Progenitor cell of endocrine pancreas (in vitro differentiated cells): ENCODE results near the gene SLCO2A1. TPM values are rescaled to one million over a fixed set of nuclear protein-coding genes. Genes with fewer than 3 reads are reported as not detected.

Source experiments
- DNase-seq: peaks from one replicate; pipeline ENCODE4 v3.0.0; 2021; ENCODE audit warnings: low spot score; ENCODE audit not compliant: unreplicated experiment
- H3K27ac Mint-ChIP-seq: 2 replicates; pipeline ENCODE4 v1.8.0; 2021; ENCODE audit warnings: mild to moderate bottlenecking, moderate library complexity, mixed read lengths
- H3K27me3 Mint-ChIP-seq: 2 replicates; pipeline ENCODE4 v1.8.0; 2021; ENCODE audit warnings: mixed read lengths
- H3K36me3 Mint-ChIP-seq: 2 replicates; pipeline ENCODE4 v1.8.0; 2022; ENCODE audit warnings: mixed read lengths; ENCODE audit not compliant: insufficient read depth
- H3K4me1 Mint-ChIP-seq: 2 replicates; pipeline ENCODE4 v1.8.0; 2021; ENCODE audit warnings: low read depth, mixed read lengths
- H3K4me3 Mint-ChIP-seq: 2 replicates; pipeline ENCODE4 v1.8.0; 2021; ENCODE audit warnings: low read depth, mild to moderate bottlenecking, moderate library complexity, mixed read lengths
- H3K9me3 Mint-ChIP-seq: 2 replicates; pipeline ENCODE4 v1.8.0; 2021; ENCODE audit warnings: low read depth, mixed read lengths
- long read RNA-seq: library from polyadenylated mRNA; unstranded; transcript quantifications from one replicate; pipeline ENCODE4 v2.0.0, GENCODE V29; 2020
- total RNA-seq: library from RNA; stranded (reverse); gene quantifications from 2 replicates; pipeline ENCODE4 v1.2.1, GENCODE V29; 2021
- TF ChIP-seq, protein P1 (sequence below): fragments of 200-600 bp; sonication (generic); IDR thresholded peaks from one replicate; pipeline ENCODE4 v1.5.0; 2021; ENCODE audit warnings: antibody characterized with exemption, mild to moderate bottlenecking; ENCODE audit not compliant: unreplicated experiment

The SLCO2A1 gene
- 27.9 and 28.9 TPM in 2 replicates for total RNA-seq
- long read RNA-seq, partial matches to known transcripts: 3 of 10 reads
- long read RNA-seq, other reads (novel, unspliced or antisense): 7 of 10 reads

DNA sequence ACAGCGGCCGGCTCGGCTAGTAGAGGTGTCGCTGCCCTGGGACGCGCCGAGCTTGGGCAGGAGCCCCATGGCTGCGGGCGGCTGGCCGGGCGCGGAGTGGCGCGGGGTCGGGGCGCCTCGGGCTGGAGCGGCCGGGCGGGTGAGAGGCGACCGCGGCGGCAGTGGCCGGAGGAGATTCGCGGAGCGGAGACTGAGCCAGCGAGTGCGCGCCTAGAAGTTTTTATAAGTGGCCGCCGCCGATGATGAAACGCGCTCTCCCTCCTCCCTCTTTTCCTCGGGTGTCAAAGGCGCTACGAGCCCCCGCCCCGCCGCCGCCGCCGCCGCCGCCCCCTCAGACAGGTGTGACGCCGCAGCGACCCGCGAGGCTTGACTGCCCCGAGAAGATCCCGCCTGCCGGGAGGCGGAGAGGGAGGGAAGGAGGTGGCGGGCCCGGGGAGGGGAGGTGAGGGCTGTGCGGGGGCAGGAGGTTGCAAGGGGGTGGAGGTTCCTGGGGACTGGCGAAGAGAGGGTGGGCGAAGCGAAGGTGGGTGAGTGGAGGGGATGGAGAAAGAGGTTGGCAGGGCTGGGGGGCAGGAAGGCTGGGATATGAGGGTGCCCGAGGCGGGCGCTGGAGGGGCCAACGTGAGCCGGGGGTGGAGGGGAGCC, at the start of gene SLCO2A1:
Gene SLCO2A1, minus strand, starts transcription at position 192 of the 645 bp plus-strand sequence. Its CDS starts 123 bp downstream, at position 69.
- Mint-ChIP-seq H3K36me3 (no peaks in the 10 kb centered on the region), H3K27me3 (peaks cover 23% of the 10 kb centered on the region), H3K9me3 (no peaks in the 10 kb centered on the region), H3K27ac (peak within 1 kb of the TSS; percentile 97), H3K4me1 (peaks cover 35% of the 10 kb centered on the region), H3K4me3 (peak within 1 kb of the TSS; percentile 85)
- TF ChIP-seq, protein P1, sequence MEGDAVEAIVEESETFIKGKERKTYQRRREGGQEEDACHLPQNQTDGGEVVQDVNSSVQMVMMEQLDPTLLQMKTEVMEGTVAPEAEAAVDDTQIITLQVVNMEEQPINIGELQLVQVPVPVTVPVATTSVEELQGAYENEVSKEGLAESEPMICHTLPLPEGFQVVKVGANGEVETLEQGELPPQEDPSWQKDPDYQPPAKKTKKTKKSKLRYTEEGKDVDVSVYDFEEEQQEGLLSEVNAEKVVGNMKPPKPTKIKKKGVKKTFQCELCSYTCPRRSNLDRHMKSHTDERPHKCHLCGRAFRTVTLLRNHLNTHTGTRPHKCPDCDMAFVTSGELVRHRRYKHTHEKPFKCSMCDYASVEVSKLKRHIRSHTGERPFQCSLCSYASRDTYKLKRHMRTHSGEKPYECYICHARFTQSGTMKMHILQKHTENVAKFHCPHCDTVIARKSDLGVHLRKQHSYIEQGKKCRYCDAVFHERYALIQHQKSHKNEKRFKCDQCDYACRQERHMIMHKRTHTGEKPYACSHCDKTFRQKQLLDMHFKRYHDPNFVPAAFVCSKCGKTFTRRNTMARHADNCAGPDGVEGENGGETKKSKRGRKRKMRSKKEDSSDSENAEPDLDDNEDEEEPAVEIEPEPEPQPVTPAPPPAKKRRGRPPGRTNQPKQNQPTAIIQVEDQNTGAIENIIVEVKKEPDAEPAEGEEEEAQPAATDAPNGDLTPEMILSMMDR: no peak
- DNase-seq: peak; percentile 66

DNA sequence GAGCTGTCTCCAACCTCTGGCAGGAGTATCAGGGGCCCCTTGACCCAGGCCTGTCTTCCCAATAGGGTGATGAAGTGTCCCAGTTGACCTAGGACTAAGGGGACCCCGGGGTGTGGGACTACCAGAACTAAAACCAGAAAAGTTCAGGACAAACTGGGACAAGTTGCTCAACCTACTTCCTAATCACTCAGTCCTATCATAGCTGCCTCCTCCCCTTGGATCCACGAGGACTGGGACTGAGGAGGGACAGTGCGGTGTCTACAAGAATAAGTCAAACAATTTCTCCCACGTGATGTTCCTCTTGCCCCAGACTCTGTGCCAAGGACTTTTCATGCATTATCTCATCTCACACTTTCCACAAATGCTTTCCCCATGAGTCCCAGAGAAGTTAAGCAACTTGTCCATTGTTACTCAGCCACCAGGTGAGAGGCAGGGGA, 49.4 kb upstream of the SLCO2A1 start:
- DNase-seq: no peak
- H3K27me3 Mint-ChIP-seq: no peaks in the 10 kb centered on the region
- TF ChIP-seq, protein P1: no peak
- peaks cover 11% of the 10 kb centered on the region for H3K9me3 Mint-ChIP-seq
- no peaks in the 10 kb centered on the region for H3K4me1 Mint-ChIP-seq
- H3K27ac Mint-ChIP-seq: no peak overlapping the region
- H3K36me3 Mint-ChIP-seq: peaks cover 6% of the 10 kb centered on the region
- H3K4me3 Mint-ChIP-seq: no peak overlapping the region

DNA sequence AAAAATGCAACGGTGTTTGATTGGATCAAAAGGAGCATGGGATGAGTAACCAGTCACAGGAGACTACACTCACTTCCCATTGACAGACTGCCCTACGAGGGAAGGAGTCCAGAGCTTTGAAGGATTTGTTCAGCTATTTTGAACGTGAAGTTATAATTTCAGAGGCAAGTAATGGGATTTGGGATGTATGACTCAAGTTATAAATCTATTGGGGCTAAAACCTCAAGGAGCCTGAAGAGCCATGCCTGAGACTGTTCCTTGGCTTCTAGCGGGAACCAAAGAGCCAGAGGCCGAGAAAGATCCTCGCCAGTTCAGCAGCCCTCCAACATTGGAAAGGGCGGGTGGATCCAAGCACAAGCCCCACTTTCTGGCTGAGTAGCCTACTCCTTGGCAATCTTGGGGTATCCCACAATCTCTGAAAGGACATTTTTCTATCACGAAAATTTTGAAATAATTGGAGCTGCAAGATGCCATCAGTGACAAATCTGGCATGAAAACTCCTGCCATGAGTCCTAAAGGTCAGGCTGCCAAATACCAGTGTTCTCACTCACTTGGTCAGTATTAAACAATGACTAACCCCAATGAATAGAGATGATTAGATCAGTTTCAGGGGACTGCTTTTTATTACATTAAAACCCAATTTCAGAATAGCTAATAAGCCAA, 48.6 kb upstream of the SLCO2A1 start:
- no peak for DNase-seq
- no peaks in the 10 kb centered on the region for H3K4me1 Mint-ChIP-seq
- H3K4me3 Mint-ChIP-seq: no peak overlapping the region
- TF ChIP-seq, protein P1: no peak
- peaks cover 6% of the 10 kb centered on the region for H3K36me3 Mint-ChIP-seq
- peaks cover 11% of the 10 kb centered on the region for H3K9me3 Mint-ChIP-seq
- H3K27ac Mint-ChIP-seq: no peak overlapping the region
- H3K27me3 Mint-ChIP-seq: no peaks in the 10 kb centered on the region

DNA sequence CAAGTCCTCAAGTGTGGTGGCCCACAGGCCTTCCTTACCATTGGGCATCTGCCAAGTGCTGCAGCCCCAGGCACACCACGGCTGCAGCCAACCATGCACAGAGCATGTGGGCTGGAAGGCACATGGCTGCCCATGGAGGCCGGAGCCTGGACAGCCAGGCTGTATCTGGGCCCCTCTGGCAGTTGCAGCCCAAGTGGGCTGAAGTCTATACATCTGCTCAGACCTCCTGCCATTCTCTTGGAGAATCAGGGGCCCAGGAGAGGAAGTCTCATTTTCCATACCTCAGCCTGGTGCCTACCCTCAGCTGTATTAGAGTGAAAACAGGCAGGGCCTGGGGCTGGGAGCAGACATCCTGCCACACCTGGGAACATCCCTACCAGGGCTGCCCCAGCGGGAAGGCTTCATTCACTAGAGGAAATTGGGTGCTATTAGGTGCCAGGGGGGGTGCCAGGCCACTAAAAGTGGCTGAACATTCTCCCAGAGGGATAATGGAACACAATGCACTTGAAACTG, 48.0 kb upstream of the SLCO2A1 start:
- no peak for DNase-seq
- H3K9me3 Mint-ChIP-seq: peaks cover 11% of the 10 kb centered on the region
- H3K36me3 Mint-ChIP-seq: peaks cover 6% of the 10 kb centered on the region
- TF ChIP-seq, protein P1: no peak
- H3K27ac Mint-ChIP-seq: no peak overlapping the region
- no peak overlapping the region for H3K4me3 Mint-ChIP-seq
- no peaks in the 10 kb centered on the region for H3K27me3 Mint-ChIP-seq
- no peaks in the 10 kb centered on the region for H3K4me1 Mint-ChIP-seq

DNA sequence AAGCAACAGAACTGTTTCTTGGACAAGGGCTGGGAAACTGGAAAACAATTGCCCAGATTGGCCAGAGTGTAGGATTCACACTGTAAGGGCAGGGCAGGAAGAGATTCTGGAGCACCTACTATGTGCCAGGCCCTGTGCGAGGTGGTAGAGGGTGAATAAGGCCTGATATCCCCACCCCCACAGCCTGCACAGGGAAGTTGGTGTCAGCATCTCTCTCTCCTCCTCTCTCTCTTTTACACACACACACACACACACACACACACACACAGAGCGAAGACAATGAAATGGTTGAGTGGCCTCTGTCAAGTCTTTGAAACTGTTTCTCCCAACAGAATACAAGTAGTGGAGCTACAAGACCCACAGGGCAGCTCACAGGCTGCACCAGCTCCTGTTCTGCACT, 47.1 kb upstream of the SLCO2A1 start:
- H3K9me3 Mint-ChIP-seq: peaks cover 11% of the 10 kb centered on the region
- H3K4me3 Mint-ChIP-seq: no peak overlapping the region
- no peak for DNase-seq
- peaks cover 6% of the 10 kb centered on the region for H3K36me3 Mint-ChIP-seq
- H3K27ac Mint-ChIP-seq: no peak overlapping the region
- no peaks in the 10 kb centered on the region for H3K4me1 Mint-ChIP-seq
- no peaks in the 10 kb centered on the region for H3K27me3 Mint-ChIP-seq
- TF ChIP-seq, protein P1: no peak
